ENCODE results near the gene KLHL8.

Gene KLHL8

DNA sequence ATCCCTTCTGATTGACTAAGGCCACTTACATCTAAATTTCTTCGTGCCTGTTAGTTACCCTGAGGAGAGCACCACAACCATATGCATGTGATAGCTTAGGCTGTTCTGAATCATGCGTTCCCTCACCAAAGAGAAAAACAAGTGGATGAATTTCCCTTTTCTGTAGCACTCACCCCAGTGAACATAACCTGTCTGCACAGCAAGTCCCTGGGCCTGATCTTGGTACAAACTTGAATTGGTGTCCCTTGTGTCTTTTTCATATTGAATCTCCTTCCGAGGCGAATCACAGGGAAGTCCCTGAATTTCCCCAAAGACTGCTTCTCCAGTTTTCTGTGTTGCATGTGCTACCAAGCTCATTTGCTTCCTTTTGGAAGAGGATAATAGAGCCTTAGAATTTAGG is 100.4 kb downstream of the KLHL8 start:
- DNase-seq: no peak

- DNase-seq: no peak
Measured at GRCh38 chr4:87118826-87119225, 101.6 kb downstream of the KLHL8 start.

GRCh38 chr4:87118421-87118820 is 102.0 kb downstream of the KLHL8 start:
- DNase-seq: no peak

- no peak for DNase-seq
Measured at GRCh38 chr4:87117732-87118075, 102.7 kb downstream of the KLHL8 start.

GRCh38 chr4:87117051-87117731 is 103.2 kb downstream of the KLHL8 start:
- no peak for DNase-seq

- no peak for DNase-seq
Measured at GRCh38 chr4:87116231-87116630, 104.2 kb downstream of the KLHL8 start.

GRCh38 chr4:87114245-87115062 is 106.0 kb downstream of the KLHL8 start:
- DNase-seq: no peak

GRCh38 chr4:87112063-87112462 is 108.4 kb downstream of the KLHL8 start:
- DNase-seq: no peak
